Left lung (tissue), 10 donors: ENCODE results near the gene DSE. TPM values are rescaled to one million over a fixed set of nuclear protein-coding genes. Genes with fewer than 3 reads are reported as not detected.

ENCODE experiments used
- ATAC-seq: fragments of 200-7000 bp; cut with Tn5 transposase; one replicate; pipeline ENCODE4 v1.9.1; 2020; ENCODE audit warnings: moderate library complexity
- DNase-seq, 4 donors: peaks; one replicate each; pipeline ENCODE4 v3.0.0-alpha.2; 2013 to 2020
- H3K27ac ChIP-seq, 2 donors: fragments of 200-600 bp; sonication (generic) in 1 of 2; one replicate each; pipeline versions ENCODE4 v1.5.0 to v1.8.0; 2020 to 2021
- H3K27me3 ChIP-seq, 2 donors: fragments of 200-600 bp; sonication (generic) in 1 of 2; one replicate each; pipeline versions ENCODE4 v1.5.0 to v1.8.0; 2020 to 2021
- H3K36me3 ChIP-seq, 2 donors: fragments of 200-600 bp; sonication (generic) in 1 of 2; one replicate each; pipeline versions ENCODE4 v1.5.0 to v1.8.0; 2020 to 2021
- H3K4me1 ChIP-seq, 2 donors: fragments of 200-600 bp; one replicate each; pipeline ENCODE4 v1.8.0; 2021
- H3K4me3 ChIP-seq, 2 donors: fragments of 200-600 bp; sonication (generic) in 1 of 2; one replicate each; pipeline versions ENCODE4 v1.5.0 to v1.8.0; 2020 to 2021; ENCODE audit warnings: mild to moderate bottlenecking in 1 of 2
- H3K9me3 ChIP-seq, 2 donors: fragments of 200-600 bp; sonication (generic) in 1 of 2; one replicate each; pipeline versions ENCODE4 v1.5.0 to v1.8.0; 2020 to 2021
- intact Hi-C, 2 donors: fragments of 100-400 bp; cut with DNase I; formaldehyde crosslinking; loops; one replicate each; pipeline versions ENCODE4 v1.11.2 to v1.14.2; 2022
- polyA plus RNA-seq, 6 donors: library from polyadenylated mRNA; unstranded; fragments of 120-200 nt; gene quantifications; one replicate each; pipeline ENCODE4 v1.2.1, GENCODE V29; 2013; ENCODE audit not compliant: insufficient read length in 6 of 6
- total RNA-seq, 2 donors: library from RNA; stranded (reverse); fragmentation: NEBNext Ultra II Directional; extraction: Animal tissue kit (Norgen Biotek cat#: 25700); gene quantifications; one replicate each; pipeline ENCODE4 v1.2.1, GENCODE V29; 2021
- TF ChIP-seq, protein P1 (sequence below), 2 donors: fragments of 200-600 bp; sonication (generic) in 1 of 2; IDR thresholded peaks; one replicate each; pipeline versions ENCODE4 v1.5.0 to v1.8.0; 2021; ENCODE audit warnings: antibody characterized with exemption in 2 of 2
- donor health status: DM: no; HTN: yes; CAD: no.
- donor health status: DM: no; HTN: no; CAD: no.

DSE gene
- total and polyA plus RNA-seq, 8 donors: 39.7 to 85.6 (median 51.0) TPM

DNA sequence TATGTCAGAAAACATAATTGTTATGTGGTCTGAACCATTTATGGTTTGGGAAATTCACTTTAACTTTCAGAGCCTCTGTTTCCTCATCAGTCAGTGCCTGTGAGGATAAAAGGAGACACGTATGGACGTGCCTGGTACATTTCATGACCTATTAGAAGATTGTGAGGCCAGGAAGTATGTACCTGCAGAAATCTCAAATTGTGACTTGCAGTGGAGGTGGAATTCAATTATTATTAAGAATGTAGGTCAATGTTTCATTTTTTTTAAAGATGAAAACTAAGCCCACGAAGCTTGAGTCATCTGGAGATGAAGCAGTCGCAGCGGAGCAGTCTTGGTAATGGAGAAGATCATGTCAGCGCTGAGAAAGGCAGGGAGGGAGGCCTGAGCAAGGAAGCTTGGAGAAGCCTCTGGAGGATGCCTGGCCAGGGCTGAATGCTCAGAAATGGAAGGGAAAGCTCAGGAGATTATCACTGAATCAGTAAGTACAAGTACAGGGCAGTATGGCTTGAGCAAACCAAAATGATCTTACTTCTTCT lies 3.9 kb upstream of the DSE start:
- no peak for ATAC-seq
- H3K4me1 ChIP-seq: peaks cover 0 to 48% of the 10 kb centered on the region in 2 donors
- peaks cover 0 to 5% of the 10 kb centered on the region in 2 donors for H3K27me3 ChIP-seq
- H3K4me3 ChIP-seq: no peak overlapping the region
- H3K36me3 ChIP-seq: no peaks in the 10 kb centered on the region
- TF ChIP-seq, protein P1, sequence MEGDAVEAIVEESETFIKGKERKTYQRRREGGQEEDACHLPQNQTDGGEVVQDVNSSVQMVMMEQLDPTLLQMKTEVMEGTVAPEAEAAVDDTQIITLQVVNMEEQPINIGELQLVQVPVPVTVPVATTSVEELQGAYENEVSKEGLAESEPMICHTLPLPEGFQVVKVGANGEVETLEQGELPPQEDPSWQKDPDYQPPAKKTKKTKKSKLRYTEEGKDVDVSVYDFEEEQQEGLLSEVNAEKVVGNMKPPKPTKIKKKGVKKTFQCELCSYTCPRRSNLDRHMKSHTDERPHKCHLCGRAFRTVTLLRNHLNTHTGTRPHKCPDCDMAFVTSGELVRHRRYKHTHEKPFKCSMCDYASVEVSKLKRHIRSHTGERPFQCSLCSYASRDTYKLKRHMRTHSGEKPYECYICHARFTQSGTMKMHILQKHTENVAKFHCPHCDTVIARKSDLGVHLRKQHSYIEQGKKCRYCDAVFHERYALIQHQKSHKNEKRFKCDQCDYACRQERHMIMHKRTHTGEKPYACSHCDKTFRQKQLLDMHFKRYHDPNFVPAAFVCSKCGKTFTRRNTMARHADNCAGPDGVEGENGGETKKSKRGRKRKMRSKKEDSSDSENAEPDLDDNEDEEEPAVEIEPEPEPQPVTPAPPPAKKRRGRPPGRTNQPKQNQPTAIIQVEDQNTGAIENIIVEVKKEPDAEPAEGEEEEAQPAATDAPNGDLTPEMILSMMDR (IDR thresholded peaks at IDR 0.05): no peak
- DNase-seq: no peak
- no peaks in the 10 kb centered on the region for H3K9me3 ChIP-seq
- no peak overlapping the region for H3K27ac ChIP-seq
- intact Hi-C loops: no loop called here

DNA sequence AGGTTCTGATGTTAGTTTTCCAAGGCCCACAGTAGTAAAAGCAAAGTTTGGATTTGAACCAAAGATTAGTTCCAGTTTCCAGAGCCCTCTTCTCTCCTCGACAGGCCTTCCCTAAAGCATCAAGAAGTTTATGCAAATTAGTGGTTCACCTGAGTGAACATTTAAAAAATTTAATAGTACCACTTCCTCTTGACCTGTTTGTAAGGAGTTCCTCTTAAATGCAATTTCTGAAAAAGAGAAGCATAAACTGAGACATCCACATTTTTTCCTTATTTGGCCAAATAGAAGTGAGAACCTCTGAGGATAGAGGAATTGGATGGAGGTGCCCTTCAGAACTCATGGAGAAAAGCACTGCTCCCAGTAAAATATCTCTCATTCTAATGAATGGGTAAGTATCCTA lies 1.2 kb upstream of the DSE start:
- Histone ChIP-seq H3K9me3 (no peaks in the 10 kb centered on the region), H3K36me3 (no peaks in the 10 kb centered on the region), H3K4me1 (peaks cover 9 to 44% of the 10 kb centered on the region in 2 donors), H3K4me3 (peak overlapping the region in 1 of 2 donors; percentile 84), H3K27ac (peak overlapping the region; percentile 92 to 94), H3K27me3 (peaks cover 0 to 11% of the 10 kb centered on the region in 2 donors)
- intact Hi-C loops: no loop called here
- TF ChIP-seq, protein P1 (IDR thresholded peaks at IDR 0.05): no peak
- ATAC-seq (no peak), DNase-seq (no peak)

- DNase-seq (no peak), ATAC-seq (peak; percentile 29)
- Histone ChIP-seq H3K9me3 (no peaks in the 10 kb centered on the region), H3K27me3 (peaks cover 0 to 11% of the 10 kb centered on the region in 2 donors), H3K4me1 (peaks cover 9 to 38% of the 10 kb centered on the region in 2 donors), H3K27ac (peak overlapping the region; percentile 92 to 94), H3K4me3 (peak overlapping the region; percentile 69 to 84), H3K36me3 (no peaks in the 10 kb centered on the region)
- intact Hi-C loops: no loop called here
- TF ChIP-seq, protein P1 (IDR thresholded peaks at IDR 0.05): no peak
These were observed 585 bp upstream of the DSE start for GRCh38 chr6:116369964-116370759.

- ATAC-seq (peak; percentile 78), DNase-seq (peak; percentile 71 to 91 (median 84))
- peak overlapping the region; percentile 92 to 94 for H3K27ac ChIP-seq
- TF ChIP-seq, protein P1 (IDR thresholded peaks at IDR 0.05): no peak
- H3K9me3 ChIP-seq: no peaks in the 10 kb centered on the region
- peaks cover 9 to 38% of the 10 kb centered on the region in 2 donors for H3K4me1 ChIP-seq
- intact Hi-C loops: no loop called here
- peaks cover 0 to 11% of the 10 kb centered on the region in 2 donors for H3K27me3 ChIP-seq
- no peaks in the 10 kb centered on the region for H3K36me3 ChIP-seq
- H3K4me3 ChIP-seq: peak overlapping the region; percentile 69 to 84
These were observed 572 bp downstream of the DSE start for GRCh38 chr6:116371120-116371917.

GRCh38 chr6:116371918-116372209 lies 1.1 kb downstream of the DSE start:
- H3K4me1 ChIP-seq: peaks cover 9 to 38% of the 10 kb centered on the region in 2 donors
- intact Hi-C loops: no loop called here
- H3K36me3 ChIP-seq: no peaks in the 10 kb centered on the region
- H3K27ac ChIP-seq: peak overlapping the region; percentile 92 to 94
- H3K9me3 ChIP-seq: no peaks in the 10 kb centered on the region
- H3K4me3 ChIP-seq: peak overlapping the region; percentile 69 to 84
- DNase-seq (no peak), ATAC-seq (no peak)
- peaks cover 0 to 11% of the 10 kb centered on the region in 2 donors for H3K27me3 ChIP-seq
- TF ChIP-seq, protein P1 (IDR thresholded peaks at IDR 0.05): no peak
